Adrenal gland (tissue), 5 donors: ENCODE measurements around the gene TAPT1.

ENCODE experiments used
- CTCF ChIP-seq, 6 experiments: fragments of 450-650 bp in 4 of 6; fragments of 200-600 bp in 2 of 6; sonication (generic) in 1 of 6; IDR thresholded peaks; 1 replicate in 5 of 6; 2 replicates in 1 of 6; pipeline versions ENCODE4 v1.5.1 to v1.8.0; 2016 to 2021; ENCODE audit warnings: antibody characterized with exemption in 6 of 6, mild to moderate bottlenecking in 2 of 6, moderate library complexity in 1 of 6
- POLR2A ChIP-seq, 2 donors: fragments of 450-650 bp; IDR thresholded peaks; one replicate each; pipeline ENCODE4 v1.6.1; 2017; ENCODE audit warnings: antibody characterized with exemption in 2 of 2, mild to moderate bottlenecking in 2 of 2, moderate library complexity in 1 of 2
- donor health status: DM: no; HTN: no; CAD: no.

- no peak for TF ChIP-seq POLR2A (IDR thresholded peaks at IDR 0.05)
- TF ChIP-seq CTCF (IDR thresholded peaks at IDR 0.05), result no peak
These were observed 18.9 kb downstream of the TAPT1 start for GRCh38 chr4:16207409-16207808.
